H1 (cell line): Measurements from ENCODE around the gene POU6F2. TPM values are rescaled to one million over a fixed set of nuclear protein-coding genes. Genes with fewer than 3 reads are reported as not detected.
A peak's percentile ranks its signal among the peaks of the same experiment; 100 is the strongest.

Experiments used
- CTCF ChIA-PET: fragments of 300-600 bp; sonication (Branson Sonifier 250); formaldehyde crosslinking; loops from one replicate; lab custom pipeline; 2021; ENCODE audit not compliant: partially characterized antibody; lab: Charles Lee
- POLR2A ChIA-PET: fragments of 300-600 bp; sonication (Branson Sonifier 250); formaldehyde crosslinking; loops from one replicate; lab custom pipeline; 2021; ENCODE audit warnings: inconsistent platforms; ENCODE audit not compliant: partially characterized antibody; lab: Charles Lee
- DNase-seq, 2 experiments: peaks; one replicate each; pipeline versions ENCODE4 v3.0.0 to v3.0.0-alpha.2; 2010 to 2022; ENCODE audit warnings: low spot score in 2 of 2, low read depth in 1 of 2, mixed read lengths in 1 of 2
- FAIRE-seq: peaks from 2 replicates; lab custom pipeline; 2011; peaks lifted over from hg19 to GRCh38; lab: Jason Lieb, UNC
- H2AFZ ChIP-seq: 2 replicates; pipeline ENCODE4 v1.8.1; 2012; ENCODE audit warnings: low read length, inconsistent platforms
- H2AK5ac ChIP-seq: 2 replicates; pipeline ENCODE4 v1.6.1; 2013; ENCODE audit warnings: low read depth, low read length
- H2BK120ac ChIP-seq: replicated peaks from 2 replicates; pipeline ENCODE3; 2013; ENCODE audit warnings: low read depth, low read length, inconsistent platforms
- H2BK12ac ChIP-seq: 2 replicates; pipeline ENCODE4 v1.6.1; 2013; ENCODE audit warnings: low read depth, low read length
- H2BK15ac ChIP-seq: 2 replicates; pipeline ENCODE4 v1.6.1; 2013; ENCODE audit warnings: low read length
- H2BK20ac ChIP-seq: 2 replicates; pipeline ENCODE4 v1.6.1; 2013; ENCODE audit warnings: low read length
- H2BK5ac ChIP-seq: 2 replicates; pipeline ENCODE4 v1.6.1; 2013; ENCODE audit warnings: low read depth, low read length
- H3K14ac ChIP-seq: 2 replicates; pipeline ENCODE4 v1.6.1; 2013; ENCODE audit warnings: inconsistent platforms; ENCODE audit not compliant: insufficient read length
- H3K18ac ChIP-seq: 2 replicates; pipeline ENCODE4 v1.6.1; 2013; ENCODE audit warnings: low read length; ENCODE audit errors: extremely low read depth
- H3K23ac ChIP-seq: 2 replicates; pipeline ENCODE4 v1.6.1; 2013; ENCODE audit warnings: inconsistent platforms; ENCODE audit not compliant: insufficient read length
- H3K23me2 ChIP-seq: 2 replicates; pipeline ENCODE4 v1.6.1; 2013; ENCODE audit warnings: low read depth, low read length
- H3K27ac ChIP-seq: 2 replicates; pipeline ENCODE4 v1.6.1; 2011; ENCODE audit warnings: low read depth, low read length, inconsistent platforms
- H3K27me3 ChIP-seq, 4 experiments: replicated peaks in 1 of 4; 1 replicate in 1 of 4; 2 replicates in 3 of 4; pipeline versions ENCODE4 v1.6.1 to v1.8.1; 2011 to 2013; ENCODE audit warnings: low read length in 3 of 4, mild to moderate bottlenecking in 3 of 4, inconsistent platforms in 2 of 4, mixed read lengths in 2 of 4, moderate library complexity in 1 of 4; ENCODE audit not compliant: control insufficient read depth in 3 of 4, insufficient read depth in 3 of 4; ENCODE audit errors: extremely low read depth in 1 of 4
- H3K36me3 ChIP-seq, 4 experiments: 2 replicates each; pipeline versions ENCODE4 v1.6.1 to v1.8.1; 2011 to 2013; ENCODE audit warnings: mild to moderate bottlenecking in 4 of 4, low read length in 3 of 4, moderate library complexity in 2 of 4, control low read depth in 1 of 4, inconsistent platforms in 1 of 4; ENCODE audit not compliant: insufficient read depth in 4 of 4, control insufficient read depth in 2 of 4
- H3K4ac ChIP-seq: replicated peaks from 2 replicates; pipeline ENCODE3; 2013; ENCODE audit warnings: low read length, low read depth, mixed read lengths, inconsistent platforms; ENCODE audit not compliant: insufficient read length
- H3K4me1 ChIP-seq, 4 experiments: replicated peaks in 1 of 4; 1 replicate in 1 of 4; 2 replicates in 3 of 4; pipeline versions ENCODE4 v1.6.1 to v1.8.1; 2011 to 2013; ENCODE audit warnings: low read length in 3 of 4, inconsistent platforms in 2 of 4, mixed read lengths in 1 of 4; ENCODE audit not compliant: insufficient read depth in 4 of 4, control insufficient read depth in 3 of 4
- H3K4me2 ChIP-seq, 2 experiments: 2 replicates each; pipeline versions ENCODE4 v1.6.1 to v1.8.1; 2011 to 2013; ENCODE audit warnings: low read depth in 2 of 2, low read length in 2 of 2, control low read depth in 1 of 2, inconsistent platforms in 1 of 2, mild to moderate bottlenecking in 1 of 2; ENCODE audit not compliant: insufficient read depth in 1 of 2
- H3K4me3 ChIP-seq, 4 experiments: fragments of 200-600, 300-600 bp in 1 of 4; sonication (generic), shearing (Covaris generic), sonication (Bioruptor Twin) in 1 of 4; 2 replicates each; pipeline versions ENCODE4 v1.5.1 to v1.8.1; 2011 to 2016; ENCODE audit warnings: low read length in 4 of 4, low read depth in 3 of 4, control low read depth in 2 of 4, inconsistent platforms in 2 of 4, mild to moderate bottlenecking in 2 of 4, mixed read lengths in 1 of 4, moderate library complexity in 1 of 4; ENCODE audit not compliant: insufficient read depth in 2 of 4; ENCODE audit errors: extremely low read depth in 1 of 4
- H3K56ac ChIP-seq: replicated peaks from 2 replicates; pipeline ENCODE3; 2013; ENCODE audit warnings: low read depth, mild to moderate bottlenecking, mixed read lengths, low read length, inconsistent platforms; ENCODE audit not compliant: insufficient read length
- H3K79me1 ChIP-seq: 2 replicates; pipeline ENCODE4 v1.6.1; 2013; ENCODE audit warnings: low read depth, low read length, control low read depth
- H3K79me2 ChIP-seq, 2 experiments: 2 replicates each; pipeline versions ENCODE4 v1.6.1 to v1.8.1; 2012 to 2013; ENCODE audit warnings: low read length in 2 of 2, mild to moderate bottlenecking in 2 of 2, inconsistent platforms in 1 of 2; ENCODE audit not compliant: insufficient read depth in 2 of 2, control insufficient read depth in 1 of 2
- H3K9ac ChIP-seq, 4 experiments: replicated peaks in 1 of 4; 1 replicate in 1 of 4; 2 replicates in 3 of 4; pipeline versions ENCODE4 v1.6.1 to v1.8.1; 2011 to 2013; ENCODE audit warnings: low read depth in 3 of 4, low read length in 3 of 4, control low read depth in 2 of 4, mild to moderate bottlenecking in 2 of 4, moderate library complexity in 2 of 4, inconsistent platforms in 1 of 4; ENCODE audit errors: extremely low read depth in 1 of 4
- H3K9me3 ChIP-seq, 2 experiments: 2 replicates each; pipeline versions ENCODE4 v1.6.1 to v1.8.1; 2012 to 2013; ENCODE audit warnings: mild to moderate bottlenecking in 2 of 2, moderate library complexity in 2 of 2, control low read depth in 1 of 2, inconsistent platforms in 1 of 2, low read depth in 1 of 2, low read length in 1 of 2, mixed read lengths in 1 of 2; ENCODE audit not compliant: insufficient read depth in 2 of 2
- H4K20me1 ChIP-seq, 2 experiments: replicated peaks in 1 of 2; 2 replicates each; pipeline versions ENCODE3 to v1.8.1; 2011 to 2013; ENCODE audit warnings: inconsistent platforms in 2 of 2, low read length in 2 of 2, mild to moderate bottlenecking in 1 of 2; ENCODE audit not compliant: insufficient read depth in 2 of 2, control insufficient read depth in 1 of 2
- H4K5ac ChIP-seq: 2 replicates; pipeline ENCODE4 v1.6.1; 2013; ENCODE audit warnings: low read length, low read depth, mixed read lengths, inconsistent platforms; ENCODE audit not compliant: insufficient read length
- H4K8ac ChIP-seq: 2 replicates; pipeline ENCODE4 v1.8.0; 2013; ENCODE audit warnings: mild to moderate bottlenecking, moderate library complexity, low read length, inconsistent platforms; ENCODE audit not compliant: insufficient read depth; ENCODE audit errors: extremely low read depth
- H4K91ac ChIP-seq: replicated peaks from 2 replicates; pipeline ENCODE3; 2013; ENCODE audit warnings: low read length, mixed read lengths, inconsistent platforms; ENCODE audit not compliant: insufficient read length
- BACH1 ChIP-seq: IDR thresholded peaks from 2 replicates; pipeline ENCODE4 v1.6.1; 2012; ENCODE audit warnings: low read length, improper control_type of control experiment
- CEBPB ChIP-seq: IDR thresholded peaks from 2 replicates; pipeline ENCODE4 v1.6.1; 2012; ENCODE audit warnings: low read depth, low read length
- EGR1 ChIP-seq: IDR thresholded peaks from 2 replicates; pipeline ENCODE4 v1.6.1; 2011; ENCODE audit warnings: low read depth, low read length, borderline replicate concordance
- GTF2F1 ChIP-seq: IDR thresholded peaks from 2 replicates; pipeline ENCODE4 v1.6.1; 2012; ENCODE audit warnings: low read depth, low read length, improper control_type of control experiment, borderline replicate concordance
- JUN ChIP-seq: IDR thresholded peaks from 2 replicates; pipeline ENCODE4 v1.6.1; 2011; ENCODE audit warnings: low read depth, mild to moderate bottlenecking, improper control_type of control experiment, low read length
- KDM1A ChIP-seq: fragments of 200-600, 300-600 bp; sonication (generic); IDR thresholded peaks from 2 replicates; pipeline ENCODE4 v1.7.1; 2016; ENCODE audit warnings: mild to moderate bottlenecking, low read length, borderline replicate concordance
- MAFK ChIP-seq: IDR thresholded peaks from 2 replicates; pipeline ENCODE4 v1.6.1; 2012; ENCODE audit warnings: low read depth, mild to moderate bottlenecking, improper control_type of control experiment, low read length
- RBBP5 ChIP-seq: IDR thresholded peaks from 2 replicates; pipeline ENCODE4 v1.7.1; 2012; ENCODE audit warnings: low read depth, mild to moderate bottlenecking, inconsistent platforms, low read length, moderate library complexity, borderline replicate concordance
- RNF2 ChIP-seq: fragments of 200-900, 300-1000 bp; sonication (generic); IDR thresholded peaks from 2 replicates; pipeline ENCODE4 v1.7.1; 2016; ENCODE audit warnings: borderline replicate concordance, low read depth, mild to moderate bottlenecking, antibody characterized with exemption, low read length; ENCODE audit not compliant: poor library complexity, severe bottlenecking; ENCODE audit errors: missing control alignments
- SIX5 ChIP-seq: IDR thresholded peaks from 2 replicates; pipeline ENCODE4 v1.6.1; 2011; ENCODE audit warnings: mild to moderate bottlenecking, low read depth, low read length
- SP1 ChIP-seq: IDR thresholded peaks from 2 replicates; pipeline ENCODE4 v1.6.1; 2011; ENCODE audit warnings: low read depth, low read length
- SRF ChIP-seq: IDR thresholded peaks from 2 replicates; pipeline ENCODE4 v1.6.1; 2011; ENCODE audit warnings: mild to moderate bottlenecking, low read depth, low read length, moderate library complexity
- TAF1 ChIP-seq: IDR thresholded peaks from 2 replicates; pipeline ENCODE4 v1.6.1; 2011; ENCODE audit warnings: mild to moderate bottlenecking, low read depth, low read length
- WGBS, 2 experiments: shearing (Covaris generic) in 1 of 2; methylation state at CpG; one replicate each; pipeline versions ENCODE4 v1.1.6 to v1.1.7; 2013 to 2015; ENCODE audit warnings: low lambda C conversion rate in 2 of 2, mixed read lengths in 2 of 2, inconsistent platforms in 1 of 2, low coverage in 1 of 2, missing lambda C conversion rate in 1 of 2; ENCODE audit not compliant: insufficient replicate concordance in 2 of 2, insufficient coverage in 1 of 2, insufficient read length in 1 of 2; ENCODE audit errors: extremely low coverage in 1 of 2, missing lambda C conversion rate in 1 of 2; 5-methylcytosine and 5-hydroxymethylcytosine counted together
- polyA plus RNA-seq, 7 experiments: library from polyadenylated mRNA; depleted of rRNA in 3 of 7; stranded (reverse) in 5 of 7; unstranded in 2 of 7; fragments of >200 nt in 5 of 7; fragments of 200-250 nt in 2 of 7; gene quantifications; 1 replicate in 5 of 7; 2 replicates in 1 of 7; 4 replicates in 1 of 7; pipeline versions ENCODE4 v1.2.1 to v1.2.3, GENCODE V29; 2011 to 2013; ENCODE audit warnings: missing spikeins in 2 of 7, mixed read lengths in 2 of 7
- total RNA-seq: library from RNA; stranded (reverse); fragmentation: NEBNext Ultra II Directional; extraction: Animal tissue kit (Norgen Biotek cat#: 25700); gene quantifications from 2 replicates; pipeline ENCODE4 v1.2.1, GENCODE V29; 2021
- TF ChIP-seq, protein P1 (sequence below): IDR thresholded peaks from 2 replicates; pipeline ENCODE4 v1.6.1; 2011; ENCODE audit warnings: low read depth, mild to moderate bottlenecking, low read length; ENCODE audit not compliant: insufficient read depth

The POU6F2 gene
- total and polyA plus RNA-seq, 2 of the 8 experiments (the other 6 are each of a cell fraction or from before 2014, with no cell fraction given) = 1.1 to 2.0 TPM

DNA sequence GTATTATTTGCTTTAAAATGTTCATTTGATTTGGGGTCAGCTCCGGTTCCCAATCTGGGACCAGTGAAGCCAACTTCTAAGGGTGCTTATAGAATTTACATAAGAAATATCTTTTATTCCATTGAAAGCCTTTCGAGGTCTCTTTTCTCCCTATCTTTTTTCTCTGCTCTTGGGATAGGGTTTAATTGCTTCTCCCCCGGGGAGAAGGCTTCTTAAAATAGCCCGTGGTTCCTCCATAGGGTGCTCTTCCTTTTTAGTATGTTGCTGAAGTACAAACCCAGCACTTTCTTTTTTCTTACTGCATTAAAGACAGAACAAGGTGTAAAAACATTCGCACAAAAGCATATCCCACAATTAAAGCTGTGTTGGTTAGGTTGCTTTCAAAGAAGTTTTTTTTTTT, 107.5 kb downstream of the POU6F2 start:
- H3K4me1 ChIP-seq = peaks cover 0 to 10% (median 5%) of the 10 kb centered on the region in 4 experiments; a peak in 3 of 7 replicates
- TF ChIP-seq GTF2F1 (no peak), SP1 (no peak), BACH1 (no peak), SIX5 (no peak), KDM1A (no peak), RNF2 (no peak), EGR1 (no peak), MAFK (no peak), RBBP5 (no peak), JUN (no peak), SRF (no peak), CEBPB (no peak), TAF1 (no peak)
- TF ChIP-seq, protein P1, sequence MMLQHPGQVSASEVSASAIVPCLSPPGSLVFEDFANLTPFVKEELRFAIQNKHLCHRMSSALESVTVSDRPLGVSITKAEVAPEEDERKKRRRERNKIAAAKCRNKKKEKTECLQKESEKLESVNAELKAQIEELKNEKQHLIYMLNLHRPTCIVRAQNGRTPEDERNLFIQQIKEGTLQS = no peak

More for the DNA sequence above, 107.5 kb downstream of the POU6F2 start:
- H2BK12ac ChIP-seq = no peak overlapping the region
- H3K4me3 ChIP-seq = peak overlapping the region in 2 of 4 experiments; percentile 20 to 48; a peak in 3 of 8 replicates
- H2BK15ac ChIP-seq = no peak overlapping the region
- H2BK5ac ChIP-seq = no peak overlapping the region
- H4K20me1 ChIP-seq = no peaks in the 10 kb centered on the region
- no peak overlapping the region for H3K23ac ChIP-seq
- H2AFZ ChIP-seq = no peak overlapping the region
- no peak overlapping the region for H3K14ac ChIP-seq
- H2AK5ac ChIP-seq = no peak overlapping the region
- H4K8ac ChIP-seq = no peak overlapping the region
- no peak overlapping the region for H3K27ac ChIP-seq
- DNase-seq = no peak
- no peaks in the 10 kb centered on the region for H3K79me2 ChIP-seq
- H3K18ac ChIP-seq = no peak overlapping the region
- H3K36me3 ChIP-seq = no peaks in the 10 kb centered on the region
- H3K79me1 ChIP-seq = no peaks in the 10 kb centered on the region
- H4K91ac ChIP-seq = no peak overlapping the region
- peak overlapping the region; percentile 53 to 78; a peak in 3 of 4 replicates for H3K4me2 ChIP-seq
- 29% methylated on average over 5 of the region's 5 CpGs; no CpG with 5 or more reads in 1 of the 2 experiments for WGBS, 2 experiments
- FAIRE-seq = no peak
- H4K5ac ChIP-seq = no peak overlapping the region
- ChIA-PET CTCF (interaction anchor here (0.9 to 2.7 kb wide), 6 partner anchors 8 to 368 kb away, joined by 3 to 7 read pairs (median 5); no protein-coding TSS in a partner anchor), POLR2A (interaction anchor here (0.7 to 1.0 kb wide), 2 partner anchors 11 to 39 kb away, joined by 3 to 4 read pairs; no protein-coding TSS in a partner anchor)
- H3K56ac ChIP-seq = no peak overlapping the region
- H3K4ac ChIP-seq = no peak overlapping the region
- no peak overlapping the region for H2BK20ac ChIP-seq
- no peaks in the 10 kb centered on the region; a peak in 2 of 7 replicates for H3K27me3 ChIP-seq
- no peaks in the 10 kb centered on the region for H3K9me3 ChIP-seq
- H3K9ac ChIP-seq = no peak overlapping the region
- H2BK120ac ChIP-seq = no peak overlapping the region
- no peaks in the 10 kb centered on the region; the same call in 1 of the 2 replicates for H3K23me2 ChIP-seq
